GM21529 (cell line): ENCODE results near the gene CTF1.
"Not testable (repeated sequence)": the region's sequence is repeated elsewhere in the genome, so short reads cannot be mapped to it uniquely, and the experiment has no call there.

Source experiments
- ATAC-seq: cut with Tn5 transposase; IDR thresholded peaks from one replicate; pipeline ENCODE4 v1.9.1; 2021; ENCODE audit not compliant: unreplicated experiment

Gene CTF1

DNA sequence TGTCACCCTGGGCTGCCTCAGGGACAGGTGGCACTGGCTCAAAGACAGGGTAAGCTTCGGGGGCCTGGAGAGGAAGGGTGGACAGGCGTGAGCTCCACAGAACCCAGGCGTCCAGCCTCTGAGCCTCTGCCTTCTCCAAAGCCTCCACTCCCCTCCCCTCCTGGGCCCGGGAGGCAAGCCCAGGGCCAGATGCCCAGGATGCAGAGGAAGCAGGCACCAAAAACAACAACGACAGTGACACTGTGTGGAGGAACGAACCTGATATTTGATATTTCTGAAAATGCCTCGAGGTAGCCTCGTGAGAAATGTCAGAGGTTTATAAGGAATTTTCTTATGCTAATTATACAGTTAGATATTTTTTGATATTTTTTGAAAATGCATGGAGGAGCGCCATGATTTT lies 8.5 kb upstream of the CTF1 start:
- no peak for ATAC-seq

DNA sequence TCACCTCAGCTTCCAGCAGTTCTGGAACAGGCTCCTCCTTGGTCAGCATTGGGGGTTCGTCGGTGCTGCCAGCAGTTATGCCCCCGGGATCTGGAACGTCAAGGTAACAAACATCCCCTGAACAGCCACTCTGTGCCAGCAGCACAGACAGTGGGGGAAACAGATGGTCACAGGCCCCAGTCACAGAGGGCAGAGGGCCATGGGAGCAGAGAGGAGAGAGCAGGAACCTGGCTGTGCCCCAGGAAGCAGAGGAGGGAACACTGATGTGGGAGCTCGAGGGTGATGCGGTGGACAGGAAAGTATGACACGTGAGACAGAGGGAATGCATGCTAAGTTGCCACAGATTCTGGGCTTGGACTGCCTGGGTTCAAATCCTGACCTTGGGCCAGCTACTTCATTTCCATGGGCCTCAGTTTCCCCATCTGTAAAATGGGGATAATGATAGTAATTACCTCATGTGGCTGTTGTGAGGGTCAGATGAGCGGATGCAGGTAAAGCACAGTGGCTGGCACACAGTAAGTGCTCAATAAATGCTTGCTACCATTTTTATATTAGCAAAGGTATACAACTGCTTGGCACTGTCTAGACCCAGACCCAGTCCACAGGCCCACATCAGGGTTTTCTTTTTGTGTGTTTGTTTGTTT lies 7.4 kb upstream of the CTF1 start:
- no peak for ATAC-seq

DNA sequence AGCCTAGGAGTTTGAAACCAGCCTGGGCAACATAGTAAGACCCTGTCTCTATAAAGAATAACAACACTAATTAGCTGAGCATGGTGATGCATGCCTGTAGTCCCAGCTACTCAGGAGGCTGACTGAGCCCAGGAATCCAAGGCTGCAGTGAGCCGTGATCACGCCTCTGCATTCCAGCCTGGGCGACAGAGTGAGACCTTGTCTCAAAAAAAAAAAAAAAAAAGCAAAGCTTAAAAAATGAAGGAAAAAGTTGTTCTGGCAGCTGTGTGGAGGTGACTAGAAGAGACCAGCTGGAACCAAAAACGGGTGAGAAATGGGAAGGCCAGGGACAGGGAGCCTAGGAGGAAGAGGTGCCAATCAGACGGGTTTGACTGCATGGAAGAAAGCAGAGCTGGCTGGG lies 6.7 kb upstream of the CTF1 start:
- ATAC-seq: no peak

DNA sequence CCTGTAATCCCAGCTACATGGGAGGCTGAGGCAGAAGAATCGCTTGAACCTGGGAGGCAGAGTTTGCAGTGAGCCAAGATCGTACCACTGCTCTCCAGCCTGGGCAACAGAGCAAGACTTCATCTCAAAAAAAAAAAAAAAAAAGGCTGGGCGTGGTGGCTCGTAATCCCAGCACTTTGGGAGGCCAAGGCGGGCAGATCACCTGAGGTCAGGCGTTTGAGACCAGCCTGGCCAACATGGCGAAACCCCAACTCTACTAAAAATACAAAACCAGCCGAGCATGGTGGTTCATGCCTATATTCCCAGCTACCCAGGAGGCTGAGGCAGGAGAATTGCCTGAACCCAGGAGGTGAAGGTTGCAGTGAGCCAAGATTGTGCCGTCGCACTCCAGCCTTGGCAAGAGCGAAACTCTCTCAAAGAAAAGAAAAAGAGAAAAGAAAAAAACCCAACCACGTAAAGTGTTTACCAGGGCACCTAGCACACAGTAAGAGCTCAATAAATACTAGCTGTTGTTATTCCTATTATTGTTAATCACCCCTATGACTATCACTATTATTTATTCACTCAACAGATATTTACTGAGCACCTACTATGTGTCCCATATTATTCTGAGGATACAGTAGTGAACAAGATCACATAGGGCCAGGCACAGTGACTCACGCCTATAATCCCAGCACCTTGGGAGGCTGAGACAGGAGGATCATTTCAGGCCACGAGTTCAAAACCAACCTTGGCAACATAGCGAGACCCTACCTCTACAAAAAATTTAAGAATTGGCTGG lies 5.2 kb upstream of the CTF1 start:
- not testable (repeated sequence) for ATAC-seq

DNA sequence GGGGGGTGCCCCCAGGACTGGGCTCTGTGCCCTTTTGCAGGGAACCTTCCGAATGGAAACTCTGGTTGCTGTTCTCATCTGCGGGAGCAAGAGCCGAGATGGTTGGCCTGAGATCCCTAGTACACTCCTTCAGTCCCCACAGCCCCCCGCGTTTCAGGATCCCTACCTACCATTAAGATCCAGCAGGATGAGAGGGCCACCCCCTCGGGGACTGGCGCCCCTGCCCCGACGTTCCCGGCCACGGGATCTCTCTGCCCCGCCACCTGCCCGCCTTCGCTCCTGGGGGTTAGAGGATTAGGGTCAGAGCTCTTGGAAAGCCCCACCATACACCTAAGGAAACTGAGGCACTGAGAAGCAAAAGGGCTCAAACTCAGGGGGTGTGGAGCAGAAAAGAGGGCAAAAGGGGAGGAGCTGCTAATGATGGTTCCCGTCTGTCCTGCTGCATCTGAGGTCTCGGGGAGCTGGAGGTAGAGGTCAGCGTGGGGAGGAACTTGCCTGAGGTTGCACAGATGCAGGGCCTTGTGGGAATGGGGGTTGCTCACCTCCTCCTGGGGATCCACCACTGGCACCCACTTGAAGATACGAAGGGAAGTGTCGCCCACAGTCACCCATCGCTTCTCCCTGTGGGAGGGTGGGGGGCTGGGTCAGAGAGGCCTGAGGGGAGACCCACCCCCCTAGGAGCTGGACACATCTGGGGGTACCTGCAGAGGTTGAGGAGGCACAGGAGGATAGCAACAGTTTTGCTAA lies 3.6 kb upstream of the CTF1 start:
- no peak for ATAC-seq

DNA sequence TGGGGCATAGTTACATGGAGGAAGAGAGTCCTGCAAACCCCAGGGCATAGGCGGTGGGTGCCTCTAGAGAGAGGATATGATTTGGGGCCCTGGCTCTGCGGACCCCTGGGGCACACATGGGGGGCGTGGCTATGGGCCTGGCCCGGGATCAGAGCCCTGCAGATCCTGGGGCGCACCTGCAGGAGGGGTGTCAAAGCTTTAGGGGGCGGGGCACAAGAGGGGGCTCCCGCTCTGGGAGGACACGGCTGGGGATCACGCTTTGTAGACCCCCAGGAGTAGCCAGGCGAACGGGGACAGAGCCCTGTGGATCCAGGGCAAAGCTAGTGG lies 3.0 kb upstream of the CTF1 start:
- ATAC-seq: peak; percentile 20

DNA sequence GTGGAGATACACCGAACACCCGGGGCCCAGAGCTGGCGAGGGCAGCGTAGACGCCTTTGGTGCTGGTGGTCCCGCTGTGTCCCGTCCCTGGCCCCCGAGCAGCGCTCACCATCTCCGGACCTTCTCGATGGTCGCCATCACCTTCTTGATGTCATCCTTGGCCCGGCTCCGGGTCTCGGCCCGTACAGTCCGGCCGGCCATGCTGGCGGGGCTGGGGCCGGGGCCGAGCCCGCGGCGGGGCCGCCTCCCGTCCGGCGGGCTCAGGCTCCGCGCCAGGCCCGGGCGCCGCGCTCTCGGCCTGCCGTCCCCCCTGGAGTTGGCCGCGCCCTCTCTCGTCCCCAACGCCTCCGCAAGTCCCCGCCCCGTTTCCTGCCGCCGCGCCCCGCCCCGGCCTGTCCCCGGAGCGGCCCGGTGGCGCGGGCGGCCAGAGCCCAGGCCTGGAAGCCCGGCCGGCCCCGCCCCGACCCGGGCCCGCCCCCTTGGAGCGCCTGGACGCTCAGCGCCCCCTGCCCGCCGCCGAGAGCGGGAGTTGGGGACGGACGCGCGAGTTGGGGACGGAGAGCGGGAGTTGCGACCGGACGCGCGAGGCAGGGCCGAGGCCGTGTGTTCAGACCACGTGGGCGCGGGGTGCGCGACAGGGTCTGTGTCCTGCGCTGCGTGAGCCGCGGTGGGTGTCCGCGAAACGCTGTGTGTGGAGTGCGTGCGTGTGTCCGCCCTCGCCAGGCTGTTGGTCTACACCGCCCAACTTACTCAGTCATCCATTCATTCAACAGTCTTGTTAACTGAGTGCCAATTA lies 2.5 kb upstream of the CTF1 start, which contains the start of gene BCL7C:
Gene BCL7C (minus strand): TSS at position 334 of the 796 bp plus-strand sequence. CDS start 133 bp downstream, at position 201.
- ATAC-seq: peak; percentile 77

DNA sequence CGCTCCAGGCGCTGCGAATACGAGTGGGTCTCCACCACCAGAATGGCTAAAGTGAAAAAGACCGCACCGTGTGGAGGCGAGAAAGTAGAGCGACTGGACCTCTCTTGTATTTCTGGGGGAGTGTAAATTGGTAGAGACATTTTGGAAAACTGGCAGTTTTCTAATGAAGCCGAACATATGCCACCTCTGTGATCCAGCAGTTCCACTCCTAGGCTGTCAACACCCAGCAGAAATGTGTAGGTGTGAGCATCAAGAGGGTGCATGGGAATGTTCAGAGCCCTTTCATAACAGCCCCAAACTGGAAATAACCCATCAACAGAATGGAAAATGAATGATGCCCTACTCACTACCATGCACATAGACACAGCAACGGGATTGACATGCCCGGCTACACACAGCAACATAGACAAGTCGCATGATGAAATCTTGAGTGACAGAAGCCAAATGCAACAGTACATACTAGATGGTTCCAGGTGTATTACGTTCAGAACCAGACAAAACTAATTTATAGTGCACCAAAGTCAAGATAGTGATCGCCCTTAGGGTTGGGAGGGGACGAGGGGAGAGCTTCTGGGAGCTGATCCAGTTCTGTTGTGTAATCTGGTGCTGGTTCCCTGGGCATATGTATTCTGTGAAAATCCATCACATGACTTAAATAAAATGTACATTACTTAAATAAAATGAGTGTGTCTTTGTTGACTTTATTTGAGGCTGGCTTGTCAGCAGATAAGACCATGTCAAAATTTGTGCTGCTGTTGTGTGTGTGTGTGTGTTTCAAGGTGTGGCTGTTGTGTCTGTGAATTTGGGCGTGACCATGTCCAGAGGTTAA lies 1.7 kb upstream of the CTF1 start:
- no peak for ATAC-seq

DNA sequence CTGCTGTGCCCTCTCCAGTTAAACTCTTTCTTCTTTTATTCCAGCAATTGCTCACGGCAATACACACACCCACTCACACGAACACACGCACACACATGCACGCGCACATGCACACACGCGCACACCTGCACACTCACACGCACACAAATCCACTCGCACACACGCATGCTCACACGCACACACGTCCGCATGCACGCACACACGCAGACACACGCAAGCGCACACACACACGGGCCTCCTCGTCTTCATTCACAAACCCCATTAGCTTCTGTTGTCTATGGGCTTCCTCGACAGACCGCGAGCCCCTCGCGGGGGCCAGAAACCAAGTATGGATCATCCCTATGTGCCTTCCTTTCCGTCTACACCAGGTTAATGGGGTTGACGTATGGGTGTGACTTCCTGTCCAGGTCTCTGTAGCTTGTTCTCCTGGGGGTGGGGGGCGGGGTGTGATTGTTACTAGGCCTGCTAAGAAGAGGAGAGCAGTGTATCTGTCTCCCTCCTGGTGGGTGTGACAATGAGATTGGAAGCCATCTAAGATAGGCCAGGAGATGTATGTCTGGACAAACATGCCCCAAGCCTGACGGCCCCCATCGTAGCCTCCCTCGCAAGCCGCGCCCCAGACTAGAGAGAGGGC lies 670 bp upstream of the CTF1 start:
- no peak for ATAC-seq

DNA sequence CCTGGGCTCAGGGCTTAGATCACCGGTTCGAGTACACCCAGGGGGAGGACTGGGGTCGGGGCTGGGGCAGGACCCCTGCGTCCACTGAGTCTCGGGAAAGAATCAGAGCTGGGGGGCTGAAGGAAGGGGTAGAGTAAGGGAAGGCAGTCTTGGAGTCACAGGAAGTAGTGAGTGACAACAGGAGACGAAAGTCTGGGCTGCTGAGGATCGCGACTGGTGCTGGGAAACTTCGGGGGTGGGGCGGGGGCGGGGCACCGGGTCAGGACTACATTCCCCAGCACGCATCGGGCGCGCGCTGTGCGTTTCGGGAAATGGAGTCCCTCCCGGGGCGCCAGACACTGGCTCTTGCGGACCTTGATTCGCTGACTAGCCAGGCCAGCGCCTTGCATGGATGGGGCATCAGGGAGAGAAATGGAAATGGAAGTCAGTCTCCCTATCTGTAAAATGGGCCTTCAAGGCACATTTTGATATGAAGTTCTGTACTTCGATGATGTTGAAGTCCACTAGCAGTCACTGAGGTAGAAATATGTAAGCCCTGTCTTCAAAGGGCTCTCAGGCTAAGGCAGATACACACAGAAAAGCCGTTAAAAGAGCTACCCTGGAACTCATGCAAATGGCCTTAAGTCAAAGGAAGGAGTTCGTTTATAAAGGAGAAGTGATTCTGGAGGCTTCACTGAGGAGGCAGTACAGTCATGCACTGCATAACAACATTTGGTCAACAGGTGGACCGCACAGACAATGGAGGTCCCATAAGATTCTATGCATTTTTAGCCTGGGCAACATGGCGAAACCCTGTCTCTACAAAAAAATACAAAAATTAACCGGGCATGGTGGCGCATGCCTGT lies 697 bp downstream of the CTF1 start:
- peak; percentile 41 for ATAC-seq

DNA sequence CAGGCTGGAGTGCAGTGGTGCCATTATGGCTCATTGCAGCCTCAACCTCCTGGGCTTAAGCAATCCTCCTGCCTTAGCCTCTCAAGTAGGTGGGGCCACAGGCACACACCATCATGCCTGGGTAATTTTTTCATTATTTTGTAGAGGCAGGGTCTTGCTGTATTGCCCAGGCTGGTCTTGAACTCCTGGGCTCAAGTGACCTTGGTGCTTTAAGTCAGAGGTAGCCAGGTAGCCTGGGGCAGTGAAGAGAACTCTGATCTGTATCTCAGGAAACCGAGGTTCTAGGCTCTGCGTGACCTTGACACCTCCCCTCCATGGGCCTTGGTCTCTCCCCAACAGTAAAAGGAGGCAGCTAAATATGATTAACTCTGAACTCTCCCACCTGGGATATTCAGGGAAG lies 3.4 kb downstream of the CTF1 start:
- ATAC-seq: no peak

DNA sequence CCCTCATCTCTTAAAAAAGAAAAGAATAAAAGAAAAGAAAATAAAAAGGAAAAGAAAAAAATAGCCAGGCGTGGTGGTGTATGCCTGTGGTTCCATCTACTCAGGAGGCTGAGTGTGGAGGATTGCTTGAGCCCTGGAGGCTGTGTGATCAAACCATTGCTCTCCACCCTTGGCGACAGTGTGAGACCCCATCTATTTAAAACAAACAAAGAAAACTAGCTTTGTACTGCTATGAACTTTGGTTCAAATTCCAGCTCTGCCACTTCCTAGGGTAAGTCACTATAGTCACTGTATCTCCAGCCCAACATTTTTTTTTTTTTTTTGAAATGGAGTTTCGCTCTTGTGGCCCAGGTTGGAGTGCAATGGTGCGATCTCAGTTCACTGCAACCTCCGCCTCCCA lies 4.2 kb downstream of the CTF1 start:
- ATAC-seq: no peak

DNA sequence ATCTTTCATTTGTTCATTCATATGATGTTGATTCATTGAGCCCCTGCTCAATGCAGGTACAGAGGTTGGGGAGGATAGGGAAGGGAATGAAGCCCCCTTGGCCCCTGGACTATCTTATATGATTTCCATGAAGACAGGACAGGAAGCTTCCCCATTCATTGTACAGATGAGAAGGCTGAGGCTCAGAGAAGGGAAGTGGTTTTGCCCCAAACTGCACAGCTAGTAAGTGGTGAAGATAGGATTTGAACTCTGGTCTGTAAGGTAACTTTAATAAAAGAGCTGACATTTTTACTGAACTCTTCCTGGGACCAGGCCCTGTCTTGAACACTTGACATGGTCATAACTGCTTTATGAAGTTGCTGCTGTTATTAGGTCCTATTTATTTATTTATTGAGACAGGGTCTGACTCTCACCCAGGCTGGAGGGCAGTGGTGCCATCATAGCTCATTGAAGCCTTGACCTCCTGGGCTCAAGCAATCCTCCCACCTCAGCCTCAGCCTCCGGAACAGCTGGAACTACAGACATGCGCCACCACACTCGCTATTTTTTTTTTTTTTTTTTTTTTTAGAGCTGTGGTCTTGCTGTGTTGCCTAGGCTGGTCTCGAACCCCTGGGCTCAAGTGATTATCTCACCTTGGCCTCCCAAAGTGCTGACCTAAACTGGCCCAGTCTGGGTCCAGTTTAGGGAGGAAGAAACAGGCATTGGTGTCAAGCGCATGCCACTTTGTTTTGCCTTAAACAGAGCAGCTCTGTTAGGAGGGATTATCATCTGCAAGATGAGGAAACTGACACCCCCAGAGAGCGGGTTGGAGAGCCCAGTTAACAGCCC lies 5.0 kb downstream of the CTF1 start:
- ATAC-seq: no peak

DNA sequence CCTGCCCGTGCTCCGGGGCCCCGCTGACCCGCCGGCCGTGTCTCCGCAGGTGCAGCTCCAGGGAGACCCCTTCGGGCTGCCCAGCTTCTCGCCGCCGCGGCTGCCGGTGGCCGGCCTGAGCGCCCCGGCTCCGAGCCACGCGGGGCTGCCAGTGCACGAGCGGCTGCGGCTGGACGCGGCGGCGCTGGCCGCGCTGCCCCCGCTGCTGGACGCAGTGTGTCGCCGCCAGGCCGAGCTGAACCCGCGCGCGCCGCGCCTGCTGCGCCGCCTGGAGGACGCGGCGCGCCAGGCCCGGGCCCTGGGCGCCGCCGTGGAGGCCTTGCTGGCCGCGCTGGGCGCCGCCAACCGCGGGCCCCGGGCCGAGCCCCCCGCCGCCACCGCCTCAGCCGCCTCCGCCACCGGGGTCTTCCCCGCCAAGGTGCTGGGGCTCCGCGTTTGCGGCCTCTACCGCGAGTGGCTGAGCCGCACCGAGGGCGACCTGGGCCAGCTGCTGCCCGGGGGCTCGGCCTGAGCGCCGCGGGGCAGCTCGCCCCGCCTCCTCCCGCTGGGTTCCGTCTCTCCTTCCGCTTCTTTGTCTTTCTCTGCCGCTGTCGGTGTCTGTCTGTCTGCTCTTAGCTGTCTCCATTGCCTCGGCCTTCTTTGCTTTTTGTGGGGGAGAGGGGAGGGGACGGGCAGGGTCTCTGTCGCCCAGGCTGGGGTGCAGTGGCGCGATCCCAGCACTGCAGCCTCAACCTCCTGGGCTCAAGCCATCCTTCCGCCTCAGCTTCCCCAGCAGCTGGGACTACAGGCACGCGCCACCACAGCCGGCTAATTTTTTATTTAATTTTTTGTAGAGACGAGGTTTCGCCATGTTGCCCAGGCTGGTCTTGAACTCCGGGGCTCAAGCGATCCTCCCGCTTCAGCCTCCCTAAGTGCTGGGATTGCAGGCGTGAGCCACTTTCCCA lies 5.9 kb downstream of the CTF1 start:
- ATAC-seq: peak; percentile 66

DNA sequence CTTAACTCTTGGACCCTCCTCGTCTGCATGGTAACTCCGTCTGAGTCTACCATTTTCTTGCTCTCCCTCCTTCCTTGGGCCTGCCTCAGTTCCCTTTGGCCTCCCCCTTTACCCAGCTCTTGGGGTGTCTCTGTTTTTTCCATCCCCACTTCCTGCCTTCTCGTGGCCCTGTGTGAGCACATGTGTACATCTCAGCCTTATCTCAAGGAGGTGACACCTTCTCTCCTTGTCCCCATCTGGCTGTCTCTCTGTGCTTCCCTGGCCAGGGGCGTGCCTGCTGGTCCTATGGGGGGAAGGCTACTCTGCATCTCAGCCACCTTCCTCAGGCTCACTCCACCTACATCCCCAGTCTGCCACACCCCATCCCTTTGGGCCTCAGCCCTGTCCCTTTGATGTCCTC lies 6.6 kb downstream of the CTF1 start:
- no peak for ATAC-seq

DNA sequence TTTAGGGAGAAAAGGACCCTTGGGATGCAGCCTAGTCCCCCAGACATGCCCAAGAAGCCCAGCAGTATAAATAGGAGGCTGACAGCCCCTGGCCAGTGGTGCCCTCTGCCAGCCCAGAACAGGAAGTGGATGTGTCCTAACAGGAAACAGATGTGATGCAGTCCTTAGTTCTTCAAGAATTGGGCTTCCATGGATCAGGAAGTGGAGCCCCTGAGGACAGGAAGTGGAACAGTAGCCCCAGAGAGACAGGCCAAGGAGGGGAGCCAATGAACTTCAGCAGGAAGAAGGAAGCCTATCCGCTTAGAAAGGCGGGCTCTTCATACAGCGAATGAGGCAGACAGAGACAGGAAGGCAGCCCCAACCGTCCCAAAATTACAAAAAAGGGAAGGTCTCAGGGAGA lies 7.2 kb downstream of the CTF1 start:
- no peak for ATAC-seq
